T-helper 1 cell treated with Interleukin-12 subunit alpha and Interleukin-12 subunit beta and Interleukin-4 antibody, amounts not matched to agents 30 ng/mL and 1 ng/mL, for 36 hours (primary cell): ENCODE data around the gene MAPKAP1. TPM values are rescaled to one million over a fixed set of nuclear protein-coding genes. Genes with fewer than 3 reads are reported as not detected.

ENCODE experiments used
- intact Hi-C: fragments of 100-400 bp; cut with micrococcal nuclease; formaldehyde crosslinking; loops from one replicate; pipeline ENCODE4 v1.15.1; 2024
- total RNA-seq: library from RNA; stranded (reverse); gene quantifications from 2 replicates; pipeline ENCODE4 v1.2.3, GENCODE V29; 2022

MAPKAP1 gene
- total RNA-seq, 1 donor from 2014 or later = 70.4 TPM

- intact Hi-C loops = no loop called here
These were observed 268.2 kb downstream of the MAPKAP1 start for GRCh38 chr9:125438506-125439433.

- intact Hi-C loops = no loop called here
These were observed 269.2 kb downstream of the MAPKAP1 start for GRCh38 chr9:125437771-125438221.

- intact Hi-C loops = no loop called here
These were observed 270.2 kb downstream of the MAPKAP1 start for GRCh38 chr9:125436613-125437443.

- intact Hi-C loops = no loop called here
These were observed 271.0 kb downstream of the MAPKAP1 start for GRCh38 chr9:125435776-125436612.

- intact Hi-C loops = no loop called here
These were observed 271.8 kb downstream of the MAPKAP1 start for GRCh38 chr9:125434986-125435775.

GRCh38 chr9:125433461-125434011 is 273.5 kb downstream of the MAPKAP1 start:
- intact Hi-C loops = no loop called here

GRCh38 chr9:125432715-125433385 is 274.2 kb downstream of the MAPKAP1 start:
- intact Hi-C loops = no loop called here

- intact Hi-C loops = no loop called here
These were observed 275.2 kb downstream of the MAPKAP1 start for GRCh38 chr9:125431741-125432271.

GRCh38 chr9:125431012-125431305 is 276.0 kb downstream of the MAPKAP1 start:
- intact Hi-C loops = no loop called here

GRCh38 chr9:125430161-125431011 is 276.6 kb downstream of the MAPKAP1 start:
- intact Hi-C loops = no loop called here

GRCh38 chr9:125429476-125430160 is 277.4 kb downstream of the MAPKAP1 start:
- intact Hi-C loops = no loop called here

- intact Hi-C loops = loop anchor here (1.0 kb wide), 1 partner anchor 202 kb away; no protein-coding TSS in a partner anchor
These were observed 278.0 kb downstream of the MAPKAP1 start for GRCh38 chr9:125428902-125429467.

GRCh38 chr9:125428060-125428901 is 278.7 kb downstream of the MAPKAP1 start:
- intact Hi-C loops = loop anchor here (1.0 kb wide), 1 partner anchor 203 kb away; no protein-coding TSS in a partner anchor

GRCh38 chr9:125427556-125427955 is 279.5 kb downstream of the MAPKAP1 start:
- intact Hi-C loops = no loop called here

GRCh38 chr9:125426926-125427325 is 280.1 kb downstream of the MAPKAP1 start:
- intact Hi-C loops = no loop called here

- intact Hi-C loops = no loop called here
These were observed 281.0 kb downstream of the MAPKAP1 start for GRCh38 chr9:125425901-125426515.
